Muscle of back (tissue), 11 donors: ENCODE measurements around the gene TMEM63C. TPM values are rescaled to one million over a fixed set of nuclear protein-coding genes. Genes with fewer than 3 reads are reported as not detected.

ENCODE experiments used
- DNase-seq, 3 donors: peaks; one replicate each; pipeline versions ENCODE4 v3.0.0 to v3.0.0-alpha.2; 2013
- polyA plus RNA-seq, 10 donors: library from polyadenylated mRNA; unstranded; fragments of 120-200 nt; gene quantifications; one replicate each; pipeline ENCODE4 v1.2.1, GENCODE V29; 2013; ENCODE audit not compliant: insufficient read length in 10 of 10

The TMEM63C gene
- polyA plus RNA-seq, 10 donors = 0.35 to 2.5 (median 0.84) TPM

- DNase-seq = no peak
Measured at GRCh38 chr14:77220246-77221017, 38.8 kb downstream of the TMEM63C start.

GRCh38 chr14:77221241-77221871, 39.8 kb downstream of the TMEM63C start:
- no peak for DNase-seq

- no peak for DNase-seq
Measured at GRCh38 chr14:77222546-77223225, 41.1 kb downstream of the TMEM63C start.

- DNase-seq = no peak
Measured at GRCh38 chr14:77224212-77224611, 42.6 kb downstream of the TMEM63C start.

- DNase-seq = no peak
Measured at GRCh38 chr14:77225254-77225653, 43.7 kb downstream of the TMEM63C start.

GRCh38 chr14:77225892-77226557, 44.4 kb downstream of the TMEM63C start:
- DNase-seq = no peak

- DNase-seq = no peak
Measured at GRCh38 chr14:77228056-77228455, 46.5 kb downstream of the TMEM63C start.

GRCh38 chr14:77230914-77231313, 49.3 kb downstream of the TMEM63C start:
- DNase-seq = no peak

- DNase-seq = no peak
Measured at GRCh38 chr14:77231721-77232120, 50.1 kb downstream of the TMEM63C start.

- no peak for DNase-seq
Measured at GRCh38 chr14:77236814-77237213, 55.2 kb downstream of the TMEM63C start.

GRCh38 chr14:77238356-77238755, 56.8 kb downstream of the TMEM63C start:
- DNase-seq = no peak

GRCh38 chr14:77238996-77239395, 57.4 kb downstream of the TMEM63C start:
- DNase-seq = no peak

GRCh38 chr14:77239412-77239811, 57.8 kb downstream of the TMEM63C start:
- no peak for DNase-seq

- no peak for DNase-seq
Measured at GRCh38 chr14:77240336-77240915, 58.8 kb downstream of the TMEM63C start.

GRCh38 chr14:77241955-77242354, 60.4 kb downstream of the TMEM63C start:
- DNase-seq = no peak

- DNase-seq = no peak
Measured at GRCh38 chr14:77242752-77243151, 61.2 kb downstream of the TMEM63C start.

- no peak for DNase-seq
Measured at GRCh38 chr14:77243853-77244252, 62.3 kb downstream of the TMEM63C start.

- no peak for DNase-seq
Measured at GRCh38 chr14:77245820-77246219, 64.2 kb downstream of the TMEM63C start.

GRCh38 chr14:77246784-77247183, 65.2 kb downstream of the TMEM63C start:
- DNase-seq = no peak

- DNase-seq = no peak
Measured at GRCh38 chr14:77248666-77249065, 67.1 kb downstream of the TMEM63C start.

GRCh38 chr14:77249286-77249685, 67.7 kb downstream of the TMEM63C start:
- no peak for DNase-seq

GRCh38 chr14:77250927-77251326, 69.3 kb downstream of the TMEM63C start:
- no peak for DNase-seq
